Choroid plexus epithelial cell (primary cell): Measurements from ENCODE around the gene SCD5.

Source experiments
- DNase-seq: peaks from one replicate; pipeline ENCODE4 v3.0.0-alpha.2; 2010; ENCODE audit warnings: low read depth
- H3K4me3 ChIP-seq: 2 replicates; pipeline ENCODE4 v1.5.1; 2011; ENCODE audit warnings: low read depth, mild to moderate bottlenecking, control low read depth, low read length, moderate library complexity
- CTCF ChIP-seq: conservative IDR thresholded peaks from 2 replicates; pipeline ENCODE4 v1.5.1; 2011; ENCODE audit warnings: low read depth, mild to moderate bottlenecking, control low read depth, inconsistent platforms, low read length, moderate library complexity

Gene SCD5

GRCh38 chr4:82691431-82691830 is 107.2 kb downstream of the SCD5 start:
- H3K4me3 ChIP-seq = no peak overlapping the region
- no peak for DNase-seq
- no peak for TF ChIP-seq CTCF

GRCh38 chr4:82688091-82688795 is 110.4 kb downstream of the SCD5 start:
- no peak for TF ChIP-seq CTCF
- no peak overlapping the region for H3K4me3 ChIP-seq
- DNase-seq = no peak

- TF ChIP-seq CTCF = no peak
- no peak for DNase-seq
- no peak overlapping the region for H3K4me3 ChIP-seq
Measured at GRCh38 chr4:82687531-82687930, 111.1 kb downstream of the SCD5 start.

GRCh38 chr4:82681754-82682153 is 116.8 kb downstream of the SCD5 start:
- DNase-seq = no peak
- no peak for TF ChIP-seq CTCF

GRCh38 chr4:82680834-82681233 is 117.8 kb downstream of the SCD5 start:
- peak; percentile 36 for DNase-seq
- H3K4me3 ChIP-seq = no peak overlapping the region
- no peak for TF ChIP-seq CTCF

More at GRCh38 chr4:82681754-82682153, 116.8 kb downstream of the SCD5 start:
- H3K4me3 ChIP-seq = no peak overlapping the region

GRCh38 chr4:82679531-82679930 is 119.1 kb downstream of the SCD5 start:
- H3K4me3 ChIP-seq = no peak overlapping the region
- TF ChIP-seq CTCF = no peak
- DNase-seq = no peak

- no peak overlapping the region for H3K4me3 ChIP-seq
- peak; percentile 46 for DNase-seq
- no peak for TF ChIP-seq CTCF
Measured at GRCh38 chr4:82678051-82678450, 120.5 kb downstream of the SCD5 start.
